Prostate gland (tissue), 2 donors: ENCODE data around the gene ABCC2. TPM values are rescaled to one million over a fixed set of nuclear protein-coding genes. Genes with fewer than 3 reads are reported as not detected.
"Not testable (repeated sequence)": the region's sequence is repeated elsewhere in the genome, so short reads cannot be mapped to it uniquely, and the experiment has no call there.

ENCODE experiments used
- DNase-seq: peaks from one replicate; pipeline ENCODE4 v3.0.0-alpha.2; 2019; ENCODE audit warnings: low spot score
- H3K27ac ChIP-seq, 2 donors: fragments of 200-600 bp; sonication (generic); 2 replicates each; pipeline ENCODE4 v1.5.1; 2017 to 2019
- H3K27me3 ChIP-seq: fragments of 200-600 bp; sonication (generic); replicated peaks from 2 replicates; pipeline ENCODE4 v1.5.1; 2019; ENCODE audit not compliant: insufficient read depth
- H3K36me3 ChIP-seq, 2 donors: fragments of 200-600 bp; sonication (generic); 1 replicate in 1 of 2; 2 replicates in 1 of 2; pipeline versions ENCODE4 v1.5.1 to v1.8.1; 2017 to 2019
- H3K4me1 ChIP-seq: fragments of 200-600 bp; sonication (generic); replicated peaks from 2 replicates; pipeline ENCODE4 v1.5.1; 2019
- H3K4me3 ChIP-seq, 2 donors: fragments of 200-600 bp; sonication (generic); 2 replicates each; pipeline ENCODE4 v1.5.1; 2017 to 2019
- H3K9me3 ChIP-seq: fragments of 200-600 bp; sonication (generic); 2 replicates; pipeline ENCODE4 v1.5.1; 2017
- CTCF ChIP-seq, 4 experiments: fragments of 200-600 bp in 2 of 4; fragments of 450-650 bp in 2 of 4; sonication (generic) in 2 of 4; IDR thresholded peaks; 1 replicate in 3 of 4; 2 replicates in 1 of 4; pipeline ENCODE4 v1.5.1; 2016 to 2019; ENCODE audit warnings: antibody characterized with exemption in 4 of 4, mild to moderate bottlenecking in 2 of 4, moderate library complexity in 2 of 4
- POLR2A ChIP-seq: fragments of 450-650 bp; IDR thresholded peaks from one replicate; pipeline ENCODE4 v1.6.1; 2016; ENCODE audit warnings: antibody characterized with exemption, mild to moderate bottlenecking
- POLR2AphosphoS5 ChIP-seq: sonication (generic); formaldehyde crosslinking; IDR thresholded peaks from one replicate; pipeline ENCODE4 v1.6.1; 2017; ENCODE audit warnings: antibody characterized with exemption
- WGBS: methylation state at CpG from one replicate; pipeline ENCODE4 v1.1.5; 2018; 5-methylcytosine and 5-hydroxymethylcytosine counted together
- intact Hi-C: fragments of 100-400 bp; cut with DNase I; formaldehyde crosslinking; loops from one replicate; pipeline ENCODE4 v1.14.2; 2022
- total RNA-seq, 2 donors: library from RNA; depleted of rRNA; stranded (reverse); fragments of >200 nt; gene quantifications; one replicate each; pipeline ENCODE4 v1.1.0, GENCODE V29; 2016

Gene ABCC2
- total RNA-seq, 2 donors from 2014 or later = 0.14 to 0.74 TPM

- no peak overlapping the region for H3K27ac ChIP-seq
- WGBS = 85% methylated on average over 2 of the region's 2 CpGs
- no peak for TF ChIP-seq POLR2A
- no peak for TF ChIP-seq POLR2AphosphoS5
- no peak for TF ChIP-seq CTCF (IDR thresholded peaks at IDR 0.05)
- no peaks in the 10 kb centered on the region for H3K4me1 ChIP-seq
- H3K27me3 ChIP-seq = no peaks in the 10 kb centered on the region
- no peak overlapping the region for H3K4me3 ChIP-seq
- intact Hi-C loops = no loop called here
- H3K36me3 ChIP-seq = no peaks in the 10 kb centered on the region
- no peaks in the 10 kb centered on the region for H3K9me3 ChIP-seq
- DNase-seq = no peak
Measured at GRCh38 chr10:99832439-99832838, 50.0 kb downstream of the ABCC2 start.

- no peak for TF ChIP-seq POLR2AphosphoS5
- TF ChIP-seq CTCF (IDR thresholded peaks at IDR 0.05) = no peak
- TF ChIP-seq POLR2A = no peak
Measured at GRCh38 chr10:99834410-99834809, 52.0 kb downstream of the ABCC2 start.

GRCh38 chr10:99835947-99836346, 53.5 kb downstream of the ABCC2 start:
- H3K4me1 ChIP-seq = no peaks in the 10 kb centered on the region
- H3K27me3 ChIP-seq = no peaks in the 10 kb centered on the region
- DNase-seq = no peak
- intact Hi-C loops = no loop called here
- H3K27ac ChIP-seq = no peak overlapping the region
- 83% methylated on average over 8 of the region's 8 CpGs for WGBS
- H3K9me3 ChIP-seq = no peaks in the 10 kb centered on the region
- H3K4me3 ChIP-seq = no peak overlapping the region
- H3K36me3 ChIP-seq = no peaks in the 10 kb centered on the region
- TF ChIP-seq POLR2A (no peak), CTCF (IDR thresholded peaks at IDR 0.05) (no peak), POLR2AphosphoS5 (no peak)

More at GRCh38 chr10:99834410-99834809, 52.0 kb downstream of the ABCC2 start:
- H3K4me1 ChIP-seq = no peaks in the 10 kb centered on the region
- intact Hi-C loops = no loop called here
- no peaks in the 10 kb centered on the region for H3K36me3 ChIP-seq
- H3K4me3 ChIP-seq = no peak overlapping the region
- H3K27me3 ChIP-seq = no peaks in the 10 kb centered on the region
- H3K27ac ChIP-seq = no peak overlapping the region
- DNase-seq = no peak
- 86% methylated on average over 4 of the region's 4 CpGs for WGBS
- no peaks in the 10 kb centered on the region for H3K9me3 ChIP-seq

GRCh38 chr10:99836711-99837110, 54.3 kb downstream of the ABCC2 start:
- Histone ChIP-seq H3K4me1 (no peaks in the 10 kb centered on the region), H3K27me3 (no peaks in the 10 kb centered on the region), H3K27ac (no peak overlapping the region), H3K9me3 (no peaks in the 10 kb centered on the region), H3K36me3 (no peaks in the 10 kb centered on the region), H3K4me3 (no peak overlapping the region)
- no peak for DNase-seq
- intact Hi-C loops = no loop called here
- 48% methylated on average over 2 of the region's 2 CpGs for WGBS
- TF ChIP-seq CTCF (IDR thresholded peaks at IDR 0.05) = no peak
- TF ChIP-seq POLR2A = no peak
- no peak for TF ChIP-seq POLR2AphosphoS5

GRCh38 chr10:99840859-99841258, 58.4 kb downstream of the ABCC2 start:
- intact Hi-C loops, H3K27ac ChIP-seq, H3K27me3 ChIP-seq, H3K4me3 ChIP-seq, H3K4me1 ChIP-seq, H3K9me3 ChIP-seq, DNase-seq, H3K36me3 ChIP-seq: not testable (repeated sequence)
- 89% methylated on average over 2 of the region's 2 CpGs for WGBS
